HG03520 (cell line): ENCODE data around the gene LOC128125822.

ENCODE experiments used
- ATAC-seq: cut with Tn5 transposase; IDR thresholded peaks from one replicate; pipeline ENCODE4 v1.9.1; 2021; ENCODE audit warnings: mild to moderate bottlenecking, moderate library complexity; ENCODE audit not compliant: unreplicated experiment

LOC128125822 gene

DNA sequence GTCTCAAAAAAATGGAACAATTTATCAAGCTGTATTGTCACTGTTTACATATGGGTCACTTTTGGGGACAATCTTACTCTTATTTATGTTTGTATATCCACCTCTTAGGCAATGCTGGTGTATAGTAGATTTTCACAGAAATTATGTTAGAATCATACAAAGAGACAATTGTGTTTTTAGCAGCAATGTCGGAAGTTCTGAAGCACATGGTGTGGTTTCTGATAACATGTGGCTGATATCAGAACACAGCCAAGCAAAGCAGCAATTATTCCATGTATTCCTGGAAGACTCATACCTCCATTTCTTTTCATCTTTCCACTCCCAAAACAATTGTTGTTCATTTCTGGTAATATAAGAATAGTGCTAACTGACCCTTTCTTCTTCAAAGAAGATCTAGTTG lies 17.5 kb upstream of the LOC128125822 start:
- ATAC-seq = no peak

GRCh38 chr6:63556369-63556768 lies 15.9 kb upstream of the LOC128125822 start:
- ATAC-seq = no peak

DNA sequence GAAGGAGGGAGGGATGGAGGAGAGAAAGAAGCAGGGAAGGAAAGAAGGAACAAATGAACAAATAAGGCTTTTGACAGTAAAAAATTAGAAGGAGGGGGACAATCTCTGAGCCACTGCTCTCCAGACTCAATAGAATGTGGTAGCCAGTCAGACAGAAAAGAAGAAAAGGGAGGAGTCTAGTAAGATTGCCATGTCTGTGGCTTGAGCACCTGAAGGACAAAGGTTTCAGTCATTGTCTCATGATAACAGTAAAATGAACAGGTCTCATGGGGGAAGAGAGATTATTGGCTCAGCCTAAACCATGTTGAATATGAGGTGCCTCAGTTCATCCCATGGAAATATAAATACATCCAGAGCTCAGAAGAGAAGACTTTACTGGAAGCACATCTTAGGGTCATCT lies 14.0 kb upstream of the LOC128125822 start:
- peak; percentile 76 for ATAC-seq

- no peak for ATAC-seq
Observed at GRCh38 chr6:63560801-63561287, 11.4 kb upstream of the LOC128125822 start.

- no peak for ATAC-seq
Observed at GRCh38 chr6:63561288-63561687, 11.0 kb upstream of the LOC128125822 start.

- ATAC-seq = no peak
Observed at GRCh38 chr6:63563235-63563634, 9.0 kb upstream of the LOC128125822 start.

DNA sequence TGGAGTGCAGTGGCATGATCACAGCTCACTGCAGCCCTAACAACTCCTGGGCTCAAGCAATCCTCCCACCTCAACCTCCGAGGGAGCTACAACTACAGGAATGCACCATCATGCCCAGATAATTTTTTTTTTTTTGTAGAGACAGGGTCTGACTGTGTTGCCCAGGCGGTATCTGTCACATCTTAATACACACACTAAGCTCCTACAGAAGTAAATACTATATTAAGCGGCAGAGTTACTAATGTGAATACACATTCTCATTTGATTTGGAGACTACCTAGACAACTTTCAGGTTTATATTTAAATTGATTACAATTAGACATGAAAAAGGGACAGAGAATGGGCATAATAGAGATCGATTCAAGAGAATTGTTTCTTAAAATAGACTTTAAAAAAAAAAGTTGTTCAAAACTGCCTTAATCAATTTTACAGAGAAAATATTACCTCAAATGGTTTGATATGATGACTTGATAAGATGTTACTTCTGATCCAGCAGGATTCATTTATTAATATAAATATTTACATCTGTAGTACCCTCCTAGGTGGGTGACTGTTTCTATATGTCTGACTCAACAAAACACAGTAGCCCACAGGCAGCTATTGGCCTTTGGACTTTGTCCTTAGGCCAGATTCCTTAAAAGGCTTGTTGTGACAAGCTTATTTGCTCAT lies 7.1 kb upstream of the LOC128125822 start:
- ATAC-seq = no peak

GRCh38 chr6:63565727-63566596 lies 6.3 kb upstream of the LOC128125822 start:
- ATAC-seq = no peak

DNA sequence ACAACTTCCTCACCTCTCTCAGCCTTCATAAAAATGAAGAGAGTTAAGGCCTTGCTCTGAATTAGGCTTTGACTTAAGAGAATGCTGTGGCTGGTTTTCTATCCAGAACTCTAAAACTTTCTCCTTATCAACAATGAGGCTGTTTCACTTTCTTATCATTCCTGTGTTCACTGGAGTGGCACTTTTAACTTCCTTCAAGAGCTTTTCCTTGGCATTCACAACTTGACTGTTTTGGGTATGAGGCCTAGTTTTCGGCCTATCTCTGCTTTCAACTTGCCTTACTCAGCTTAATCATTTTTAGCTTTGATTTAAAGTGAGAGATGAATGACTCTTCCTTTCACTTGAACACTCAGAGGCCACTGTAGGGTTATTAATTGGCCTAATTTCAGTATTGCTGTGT lies 4.3 kb upstream of the LOC128125822 start:
- ATAC-seq = no peak

DNA sequence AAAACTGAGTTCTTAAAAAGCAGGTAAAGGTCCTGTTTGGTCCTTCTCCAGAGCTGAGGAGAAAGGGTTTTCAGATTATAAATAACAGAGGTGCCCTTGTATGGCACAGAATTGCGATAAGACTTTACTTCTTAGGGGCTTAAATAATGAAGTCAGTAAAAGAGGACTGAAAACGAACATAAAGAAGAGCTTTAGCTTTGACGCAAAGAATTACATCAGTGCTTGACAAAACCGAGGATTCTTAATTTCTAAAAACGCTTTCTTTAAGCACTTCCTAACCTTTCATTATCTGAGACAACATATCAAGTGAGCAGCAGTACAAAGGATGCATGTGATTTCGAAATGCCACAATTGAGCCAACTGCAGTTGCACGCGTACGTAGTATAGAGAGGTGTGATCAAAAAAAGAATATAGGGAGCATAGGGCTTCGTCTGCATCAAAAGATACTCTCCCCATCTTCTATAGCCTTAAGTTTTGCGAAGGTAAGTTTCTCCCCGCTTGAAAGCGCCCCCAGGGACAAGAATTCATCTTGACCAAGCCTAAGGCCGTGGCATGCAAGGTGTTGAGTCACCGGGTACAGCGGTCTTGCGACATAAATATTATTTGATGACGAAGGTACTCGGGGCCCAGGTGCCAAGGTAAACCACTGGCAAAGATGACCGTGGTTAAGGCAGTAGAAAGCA lies 778 bp upstream of the LOC128125822 start:
- ATAC-seq = peak; percentile 3

GRCh38 chr6:63572747-63573075 lies 431 bp downstream of the LOC128125822 start:
- no peak for ATAC-seq

- peak; percentile 39 for ATAC-seq
Observed at GRCh38 chr6:63573076-63573898, 1.0 kb downstream of the LOC128125822 start.

DNA sequence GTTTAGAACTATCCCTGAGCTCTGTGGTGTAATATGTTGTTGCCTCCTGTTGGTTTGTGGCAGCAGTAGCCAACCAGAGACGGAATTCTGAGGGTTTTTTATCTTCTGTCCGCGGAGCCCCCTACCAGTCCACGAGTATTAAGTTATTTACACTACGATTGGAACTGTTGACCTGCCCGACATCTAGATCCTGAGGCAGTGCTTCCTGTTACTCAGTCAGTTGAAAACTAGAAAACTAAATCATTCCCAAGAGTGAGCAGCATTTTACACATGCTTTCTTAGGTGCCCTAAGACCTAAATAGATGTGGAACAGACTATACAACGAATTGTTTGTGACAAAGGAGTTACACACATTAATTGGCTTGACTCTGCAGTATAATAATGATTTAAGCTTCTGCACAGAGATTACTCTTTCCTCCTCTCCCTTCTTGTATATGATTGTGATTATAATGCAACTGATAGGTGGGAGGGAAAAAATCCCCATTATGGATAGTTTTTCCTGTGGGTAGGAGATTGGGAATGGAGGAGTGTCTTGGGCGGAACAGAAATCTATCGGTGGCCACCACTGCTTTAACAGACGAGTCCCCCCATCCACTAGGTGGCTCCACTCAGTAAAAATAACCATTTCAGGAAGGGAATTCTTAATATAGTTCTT lies 1.7 kb downstream of the LOC128125822 start:
- ATAC-seq = no peak

DNA sequence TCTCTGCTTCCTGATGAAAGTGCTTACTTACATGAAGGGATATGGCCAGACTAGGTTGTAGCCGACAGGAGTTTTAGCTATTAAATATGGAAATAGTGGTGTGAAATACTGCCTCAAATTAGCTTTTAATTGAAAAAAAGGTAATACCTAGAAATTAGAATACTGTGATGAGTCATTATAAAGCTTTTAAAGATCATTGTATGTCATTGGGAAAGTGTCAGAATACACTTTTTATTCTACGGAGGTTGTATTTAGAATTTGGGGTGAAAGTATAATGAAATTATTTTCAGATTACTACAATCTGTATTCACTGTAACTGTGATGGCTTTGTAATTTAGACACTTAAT lies 2.2 kb downstream of the LOC128125822 start:
- ATAC-seq = no peak

- no peak for ATAC-seq
Observed at GRCh38 chr6:63576147-63576772, 4.0 kb downstream of the LOC128125822 start.

- ATAC-seq = no peak
Observed at GRCh38 chr6:63576985-63577712, 4.9 kb downstream of the LOC128125822 start.

DNA sequence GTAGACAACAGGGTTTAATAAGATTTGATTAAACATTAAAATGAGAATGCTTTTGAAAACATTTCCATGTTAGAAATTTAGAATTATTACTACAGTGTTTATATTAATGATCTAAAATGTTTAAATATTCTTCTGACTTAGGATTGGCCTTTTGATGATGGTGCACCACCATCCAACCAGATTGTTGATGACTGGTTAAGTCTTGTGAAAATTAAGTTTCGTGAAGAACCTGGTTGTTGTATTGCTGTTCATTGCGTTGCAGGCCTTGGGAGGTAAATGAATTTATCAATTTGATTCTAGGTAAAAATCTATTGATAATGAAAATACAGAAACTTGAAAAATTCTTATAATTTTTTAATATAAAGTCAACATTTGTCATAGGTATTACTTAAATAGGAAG lies 6.5 kb downstream of the LOC128125822 start:
- ATAC-seq = no peak

DNA sequence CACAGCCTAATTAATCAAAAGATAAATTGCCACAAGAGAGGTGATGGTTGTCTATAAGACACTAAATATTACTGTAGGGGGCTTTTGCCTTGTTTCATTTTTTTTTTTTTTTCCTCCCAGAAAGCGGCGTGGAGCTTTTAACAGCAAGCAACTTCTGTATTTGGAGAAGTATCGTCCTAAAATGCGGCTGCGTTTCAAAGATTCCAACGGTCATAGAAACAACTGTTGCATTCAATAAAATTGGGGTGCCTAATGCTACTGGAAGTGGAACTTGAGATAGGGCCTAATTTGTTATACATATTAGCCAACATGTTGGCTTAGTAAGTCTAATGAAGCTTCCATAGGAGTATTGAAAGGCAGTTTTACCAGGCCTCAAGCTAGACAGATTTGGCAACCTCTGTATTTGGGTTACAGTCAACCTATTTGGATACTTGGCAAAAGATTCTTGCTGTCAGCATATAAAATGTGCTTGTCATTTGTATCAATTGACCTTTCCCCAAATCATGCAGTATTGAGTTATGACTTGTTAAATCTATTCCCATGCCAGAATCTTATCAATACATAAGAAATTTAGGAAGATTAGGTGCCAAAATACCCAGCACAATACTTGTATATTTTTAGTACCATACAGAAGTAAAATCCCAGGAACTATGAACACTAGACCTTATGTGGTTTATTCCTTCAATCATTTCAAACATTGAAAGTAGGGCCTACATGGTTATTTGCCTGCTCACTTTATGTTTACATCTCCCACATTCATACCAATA lies 7.8 kb downstream of the LOC128125822 start:
- no peak for ATAC-seq

DNA sequence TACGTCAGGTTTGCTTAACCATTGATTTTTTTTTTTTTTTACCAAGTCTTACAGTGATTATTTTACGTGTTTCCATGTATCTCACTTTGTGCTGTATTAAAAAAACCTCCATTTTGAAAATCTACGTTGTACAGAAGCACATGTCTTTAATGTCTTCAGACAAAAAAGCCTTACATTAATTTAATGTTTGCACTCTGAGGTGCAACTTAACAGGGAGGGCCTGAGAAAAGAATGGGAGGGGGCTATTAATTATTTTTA lies 8.4 kb downstream of the LOC128125822 start:
- no peak for ATAC-seq
